Choroid plexus epithelial cell (primary cell): ENCODE results near the gene FOXN3.

Experiments
- DNase-seq: peaks from one replicate; pipeline ENCODE4 v3.0.0-alpha.2; 2010; ENCODE audit warnings: low read depth
- H3K4me3 ChIP-seq: 2 replicates; pipeline ENCODE4 v1.5.1; 2011; ENCODE audit warnings: low read depth, mild to moderate bottlenecking, control low read depth, low read length, moderate library complexity
- TF ChIP-seq, protein P1 (sequence below): conservative IDR thresholded peaks from 2 replicates; pipeline ENCODE4 v1.5.1; 2011; ENCODE audit warnings: low read depth, mild to moderate bottlenecking, control low read depth, inconsistent platforms, low read length, moderate library complexity

The FOXN3 gene

DNA sequence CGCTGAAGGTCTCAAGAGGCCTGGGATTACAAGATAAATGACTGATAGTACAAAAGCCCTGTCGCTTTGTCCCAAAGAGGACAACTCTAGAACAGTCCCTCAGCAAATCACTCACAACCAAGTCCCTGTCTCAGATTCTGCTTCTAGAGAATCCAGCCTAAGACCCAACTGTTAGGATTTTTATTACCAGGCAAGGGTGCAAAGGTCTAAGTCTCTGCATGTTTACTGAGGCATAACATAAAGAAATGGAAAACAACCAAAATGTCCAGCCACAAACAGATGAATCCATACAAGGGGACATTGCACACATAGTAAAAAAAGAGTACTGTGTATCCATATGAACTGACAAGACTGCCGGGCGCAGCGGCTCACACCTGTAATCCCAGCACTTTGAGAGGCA, 104.1 kb downstream of the FOXN3 start:
- DNase-seq = no peak
- no peak overlapping the region for H3K4me3 ChIP-seq
- TF ChIP-seq, protein P1, sequence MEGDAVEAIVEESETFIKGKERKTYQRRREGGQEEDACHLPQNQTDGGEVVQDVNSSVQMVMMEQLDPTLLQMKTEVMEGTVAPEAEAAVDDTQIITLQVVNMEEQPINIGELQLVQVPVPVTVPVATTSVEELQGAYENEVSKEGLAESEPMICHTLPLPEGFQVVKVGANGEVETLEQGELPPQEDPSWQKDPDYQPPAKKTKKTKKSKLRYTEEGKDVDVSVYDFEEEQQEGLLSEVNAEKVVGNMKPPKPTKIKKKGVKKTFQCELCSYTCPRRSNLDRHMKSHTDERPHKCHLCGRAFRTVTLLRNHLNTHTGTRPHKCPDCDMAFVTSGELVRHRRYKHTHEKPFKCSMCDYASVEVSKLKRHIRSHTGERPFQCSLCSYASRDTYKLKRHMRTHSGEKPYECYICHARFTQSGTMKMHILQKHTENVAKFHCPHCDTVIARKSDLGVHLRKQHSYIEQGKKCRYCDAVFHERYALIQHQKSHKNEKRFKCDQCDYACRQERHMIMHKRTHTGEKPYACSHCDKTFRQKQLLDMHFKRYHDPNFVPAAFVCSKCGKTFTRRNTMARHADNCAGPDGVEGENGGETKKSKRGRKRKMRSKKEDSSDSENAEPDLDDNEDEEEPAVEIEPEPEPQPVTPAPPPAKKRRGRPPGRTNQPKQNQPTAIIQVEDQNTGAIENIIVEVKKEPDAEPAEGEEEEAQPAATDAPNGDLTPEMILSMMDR = no peak

DNA sequence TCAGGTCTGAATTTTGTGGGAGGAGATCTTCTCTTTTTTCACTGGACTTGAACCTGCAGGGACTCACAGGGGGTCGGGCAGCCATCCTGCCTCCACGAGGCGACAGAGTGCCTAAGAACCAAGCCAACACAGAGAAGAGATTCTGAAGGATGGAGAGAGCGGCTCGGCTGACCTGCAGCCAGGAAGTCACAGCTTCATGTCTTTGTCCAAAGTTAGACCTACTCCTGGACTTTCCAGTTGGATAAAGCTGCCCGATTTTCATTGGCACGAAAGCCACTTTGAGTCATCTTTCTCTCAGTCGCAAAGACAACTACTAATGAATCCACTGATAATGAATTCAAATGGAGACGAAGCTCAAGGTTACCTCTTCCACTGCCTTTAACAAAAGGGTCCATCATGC, 106.8 kb downstream of the FOXN3 start:
- no peak overlapping the region for H3K4me3 ChIP-seq
- TF ChIP-seq, protein P1 = no peak
- no peak for DNase-seq

DNA sequence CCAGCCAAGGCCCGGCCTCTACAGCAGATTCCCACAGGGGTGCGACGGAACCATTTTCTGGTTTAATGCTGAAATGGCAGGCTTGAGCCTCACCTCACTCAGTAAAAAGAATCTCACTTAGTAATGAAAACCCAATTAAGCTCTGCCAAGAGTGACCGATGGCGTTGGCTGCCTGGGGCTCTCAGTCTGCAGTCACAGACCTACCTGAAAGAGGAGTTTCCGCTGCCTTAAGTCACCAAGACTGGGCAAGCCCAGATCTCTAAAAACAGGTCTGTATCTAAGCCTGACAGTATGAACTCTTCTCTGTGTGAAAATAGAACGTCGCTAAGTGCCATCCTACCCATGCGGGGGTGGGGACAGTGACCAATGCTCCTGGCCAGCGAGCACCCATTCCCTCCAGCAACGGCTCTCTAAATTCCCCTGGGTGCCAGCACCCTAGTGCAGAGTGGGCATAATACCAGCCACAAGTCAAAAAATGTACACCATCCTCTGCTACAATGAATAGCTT, 107.3 kb downstream of the FOXN3 start:
- DNase-seq = no peak
- TF ChIP-seq, protein P1 = no peak
- H3K4me3 ChIP-seq = no peak overlapping the region

DNA sequence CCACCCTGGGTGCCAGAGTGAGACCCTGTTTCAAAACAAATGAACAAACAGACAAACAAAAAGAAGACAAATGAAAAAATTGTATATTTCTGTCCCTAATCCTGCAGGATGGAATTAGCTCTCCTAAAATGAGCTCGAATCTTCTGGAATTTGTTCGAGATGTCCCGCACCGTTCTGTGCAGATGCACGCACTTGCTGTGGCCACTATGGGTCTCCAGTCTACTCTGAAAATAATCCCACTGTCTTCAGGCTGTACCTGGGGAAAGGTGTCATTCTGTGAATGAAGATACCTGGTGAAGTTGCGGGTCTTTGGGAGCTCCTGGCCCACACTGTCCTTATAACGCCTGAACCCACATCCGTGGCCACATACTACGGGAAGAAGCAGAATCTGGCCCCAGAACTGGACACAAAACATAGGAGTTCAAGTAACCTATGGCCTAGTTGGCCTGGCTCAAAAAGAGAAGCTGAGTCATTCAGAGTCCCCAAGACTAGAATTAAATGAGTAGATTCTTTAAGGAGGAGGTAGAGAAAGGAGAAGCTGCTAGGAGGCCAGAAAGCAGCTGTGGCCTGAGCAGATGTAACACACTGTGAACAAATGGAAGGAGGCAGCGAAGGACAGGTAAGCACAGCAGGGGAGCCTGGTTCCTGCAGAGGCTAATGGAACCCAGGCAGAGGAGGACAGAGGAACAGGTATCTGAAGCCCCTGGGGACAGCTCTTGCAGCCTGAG, 108.6 kb downstream of the FOXN3 start:
- no peak overlapping the region for H3K4me3 ChIP-seq
- peak; percentile 18 for DNase-seq
- TF ChIP-seq, protein P1 = no peak

DNA sequence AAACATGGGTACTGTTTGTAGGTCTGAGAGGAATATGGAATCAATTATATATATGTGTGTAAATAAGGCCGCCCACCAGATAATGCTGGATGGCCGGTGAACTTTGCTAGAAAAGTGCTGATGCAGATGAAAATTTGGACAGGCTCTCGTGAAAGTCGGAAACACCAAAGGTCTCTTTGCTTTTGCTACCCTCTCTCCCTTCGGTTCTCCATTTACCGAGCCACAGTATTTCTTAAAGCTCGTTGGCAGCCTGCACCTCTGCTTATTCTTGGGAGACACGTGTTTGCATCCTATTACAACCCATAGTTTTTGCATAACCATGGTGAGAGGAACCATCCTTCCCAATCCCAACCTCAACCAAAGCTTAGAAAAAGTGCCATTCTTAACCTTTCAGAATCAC, 109.6 kb downstream of the FOXN3 start:
- H3K4me3 ChIP-seq = no peak overlapping the region
- no peak for DNase-seq
- TF ChIP-seq, protein P1 = no peak

DNA sequence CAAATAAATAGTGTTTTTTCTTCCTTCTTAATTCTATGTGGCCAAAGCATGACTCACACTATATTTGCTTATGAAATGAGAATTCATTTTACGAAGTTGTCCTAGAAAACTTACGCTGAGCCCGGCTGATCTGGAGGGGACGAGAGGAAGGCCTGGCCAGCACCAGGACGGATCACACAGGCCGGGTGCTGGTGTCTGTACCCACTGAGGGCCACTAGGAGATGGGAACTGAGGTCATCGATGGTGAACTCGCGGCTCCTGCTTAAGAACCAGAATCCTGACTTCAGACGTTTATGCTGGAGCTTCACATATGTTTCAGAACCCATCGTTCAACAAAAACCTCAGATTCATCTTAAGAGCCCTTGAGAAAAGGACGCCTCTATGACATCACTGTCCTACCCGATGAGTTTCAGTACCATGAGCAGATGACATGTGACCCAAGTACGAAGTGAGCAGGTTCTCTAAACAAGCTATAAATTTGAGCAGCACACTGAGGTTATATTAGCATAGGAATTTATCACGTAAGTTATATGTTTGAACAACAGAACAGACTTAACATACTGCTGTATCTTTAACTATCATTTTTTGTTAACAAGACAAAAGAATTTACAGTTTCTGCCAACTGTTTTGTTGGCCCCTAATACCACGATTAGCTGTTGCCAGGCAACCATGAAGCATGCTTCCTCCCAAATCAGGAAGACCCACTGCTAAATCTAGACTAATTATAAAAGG, 111.9 kb downstream of the FOXN3 start:
- TF ChIP-seq, protein P1 = no peak
- peak; percentile 75 for DNase-seq
- no peak overlapping the region for H3K4me3 ChIP-seq
